ENCODE results near the gene ASIC3.

- TF ChIP-seq, protein P1, sequence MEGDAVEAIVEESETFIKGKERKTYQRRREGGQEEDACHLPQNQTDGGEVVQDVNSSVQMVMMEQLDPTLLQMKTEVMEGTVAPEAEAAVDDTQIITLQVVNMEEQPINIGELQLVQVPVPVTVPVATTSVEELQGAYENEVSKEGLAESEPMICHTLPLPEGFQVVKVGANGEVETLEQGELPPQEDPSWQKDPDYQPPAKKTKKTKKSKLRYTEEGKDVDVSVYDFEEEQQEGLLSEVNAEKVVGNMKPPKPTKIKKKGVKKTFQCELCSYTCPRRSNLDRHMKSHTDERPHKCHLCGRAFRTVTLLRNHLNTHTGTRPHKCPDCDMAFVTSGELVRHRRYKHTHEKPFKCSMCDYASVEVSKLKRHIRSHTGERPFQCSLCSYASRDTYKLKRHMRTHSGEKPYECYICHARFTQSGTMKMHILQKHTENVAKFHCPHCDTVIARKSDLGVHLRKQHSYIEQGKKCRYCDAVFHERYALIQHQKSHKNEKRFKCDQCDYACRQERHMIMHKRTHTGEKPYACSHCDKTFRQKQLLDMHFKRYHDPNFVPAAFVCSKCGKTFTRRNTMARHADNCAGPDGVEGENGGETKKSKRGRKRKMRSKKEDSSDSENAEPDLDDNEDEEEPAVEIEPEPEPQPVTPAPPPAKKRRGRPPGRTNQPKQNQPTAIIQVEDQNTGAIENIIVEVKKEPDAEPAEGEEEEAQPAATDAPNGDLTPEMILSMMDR (IDR thresholded peaks at IDR 0.05): no peak
- no peak for TF ChIP-seq POLR2A (IDR thresholded peaks at IDR 0.05)
Measured at GRCh38 chr7:151010307-151011096, 37.8 kb upstream of the ASIC3 start.

Measured in Peyer's patch (tissue), 4 donors.